ENCODE data around the gene CALD1.
"Not testable (repeated sequence)": the region's sequence is repeated elsewhere in the genome, so short reads cannot be mapped to it uniquely, and the experiment has no call there.

The CALD1 gene

GRCh38 chr7:134963036-134963435 is 183.6 kb downstream of the CALD1 start:
- DNase-seq, result no peak

DNA sequence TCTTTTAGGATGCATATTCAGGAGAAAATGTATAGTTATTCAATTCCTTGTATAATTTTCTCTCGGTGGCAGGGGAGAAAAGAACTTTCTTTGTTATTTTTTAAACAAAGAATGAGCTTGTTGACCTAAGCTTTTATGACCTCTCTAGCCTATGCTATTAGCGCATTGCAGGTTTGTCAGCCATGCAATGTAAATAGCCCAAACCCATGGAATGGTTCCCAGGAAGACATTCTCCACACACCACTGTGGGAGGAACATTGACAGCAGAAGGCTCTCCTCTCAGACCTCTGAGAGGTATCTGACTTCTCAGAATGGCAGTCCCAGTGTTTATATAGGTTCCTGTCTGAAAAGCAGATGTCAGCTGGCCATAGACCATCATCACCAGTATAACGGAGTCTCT is 187.3 kb downstream of the CALD1 start:
- DNase-seq, result no peak

- DNase-seq, result no peak
Measured at GRCh38 chr7:134968110-134968509, 188.7 kb downstream of the CALD1 start.

DNA sequence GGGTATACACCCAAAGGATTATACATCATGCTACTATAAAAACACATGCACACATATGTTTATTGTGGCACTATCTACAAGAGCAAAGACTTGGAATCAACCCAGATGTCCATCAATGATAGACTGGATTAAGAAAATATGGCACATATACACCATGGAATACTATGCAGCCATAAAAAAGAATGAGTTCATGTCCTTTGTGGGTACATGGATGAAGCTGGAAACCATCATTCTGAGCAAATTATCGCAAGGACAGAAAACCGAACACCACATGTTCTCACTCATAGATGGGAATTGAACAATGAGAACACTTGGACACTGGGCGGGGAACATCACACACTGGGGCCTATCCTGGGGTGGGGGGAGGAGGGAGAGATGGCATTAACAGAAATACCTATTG is 202.2 kb downstream of the CALD1 start:
- DNase-seq, result not testable (repeated sequence)

- DNase-seq, result no peak
Measured at GRCh38 chr7:134985894-134986362, 206.5 kb downstream of the CALD1 start.

DNA sequence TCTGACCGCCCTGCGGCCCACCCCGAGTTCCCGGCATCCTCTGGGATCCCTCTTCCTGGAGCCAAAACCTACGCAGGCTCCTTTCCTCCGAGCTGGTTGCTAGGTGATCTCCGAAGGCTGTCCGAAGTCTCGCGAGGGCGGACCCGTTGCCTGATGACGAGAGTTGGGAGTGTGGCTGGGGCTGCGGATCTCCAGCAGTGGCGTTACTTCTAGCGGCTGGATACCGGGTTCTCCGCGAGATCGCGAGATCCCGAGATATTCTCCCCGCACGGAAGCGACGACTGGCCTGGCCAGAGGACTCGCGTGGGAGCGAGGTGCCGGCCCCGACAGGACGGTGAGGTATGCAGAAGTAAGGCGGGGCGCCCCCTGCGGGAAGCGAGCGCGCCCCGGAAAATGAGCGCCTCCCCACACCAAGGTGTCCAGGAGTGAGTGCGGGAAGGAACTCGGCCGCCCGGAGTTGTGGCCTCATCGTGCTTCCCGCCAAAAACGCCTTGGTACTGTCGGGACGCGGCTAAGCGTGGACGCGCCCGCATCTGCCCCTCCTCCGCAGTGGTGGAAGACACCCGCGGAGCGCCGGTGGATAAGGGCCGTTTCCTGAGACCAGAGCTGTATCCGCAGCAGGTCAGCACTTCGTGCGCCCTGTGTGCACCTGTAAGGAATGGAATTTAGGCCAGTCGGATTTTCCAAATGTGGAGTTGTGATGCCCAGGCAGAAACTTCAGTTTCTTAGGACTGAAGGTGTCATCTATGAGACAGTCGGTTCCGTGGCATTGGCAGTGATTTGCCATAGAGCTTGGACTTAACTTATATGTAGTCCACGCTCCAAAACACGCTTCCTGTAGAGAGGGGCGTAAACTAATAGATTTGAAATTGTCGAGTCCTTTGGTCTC is 207.2 kb downstream of the CALD1 start, which contains the start of gene AGBL3:
TSS of gene AGBL3 (plus strand) at position 146 of the 889 bp plus-strand sequence. CDS start 1,426 bp downstream, outside the sequence.
- DNase-seq, result peak; percentile 97

DNA sequence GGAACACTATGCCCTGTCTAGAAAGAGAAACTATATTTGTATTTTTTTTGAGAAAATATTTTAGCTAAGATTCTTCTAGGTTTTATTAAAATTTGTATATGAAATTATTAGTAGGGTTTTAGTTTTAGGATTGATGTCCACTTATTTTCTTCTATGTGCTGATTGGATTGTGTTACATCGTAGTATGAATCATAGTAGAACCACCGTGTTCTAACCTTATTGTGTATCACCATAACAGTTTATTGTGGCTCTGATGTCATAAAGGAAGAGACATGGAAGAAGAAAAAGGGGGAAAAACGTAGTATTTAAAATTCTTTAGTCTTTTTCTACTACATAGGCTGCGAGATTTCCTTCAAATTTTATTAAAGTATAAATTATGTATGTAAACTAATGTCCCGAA is 208.7 kb downstream of the CALD1 start:
- DNase-seq, result no peak

GRCh38 chr7:134991469-134992339 is 212.3 kb downstream of the CALD1 start:
- DNase-seq, result no peak

DNA sequence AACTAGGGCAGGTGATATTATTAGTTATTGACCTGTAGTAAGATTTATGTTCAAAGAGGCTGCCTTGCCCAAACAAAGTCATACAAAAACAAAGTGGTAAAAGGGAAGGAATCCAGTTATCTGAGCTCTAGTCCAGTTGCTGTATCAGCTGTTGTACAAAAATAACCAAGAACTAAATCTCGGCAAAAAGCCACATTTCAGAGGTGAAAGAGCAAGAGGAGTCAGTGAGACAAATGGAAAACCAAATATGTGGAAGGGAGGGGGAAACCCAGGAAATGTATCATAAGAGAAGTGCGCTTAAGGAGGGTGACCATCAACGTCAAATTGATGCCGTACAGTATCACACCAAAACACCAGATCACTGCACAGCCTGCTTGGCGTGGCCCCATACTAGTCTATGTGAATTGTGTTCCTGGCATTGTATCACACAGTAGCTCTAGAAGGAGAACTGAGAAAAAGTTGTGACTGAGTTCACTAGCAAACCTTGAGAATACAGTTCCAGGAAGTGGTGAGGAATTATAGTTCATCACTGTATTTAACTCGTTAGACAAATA is 213.3 kb downstream of the CALD1 start:
- DNase-seq, result no peak

GRCh38 chr7:134993877-134994456 is 214.5 kb downstream of the CALD1 start:
- DNase-seq, result no peak

- DNase-seq, result no peak
Measured at GRCh38 chr7:134995239-134996096, 216.0 kb downstream of the CALD1 start.

DNA sequence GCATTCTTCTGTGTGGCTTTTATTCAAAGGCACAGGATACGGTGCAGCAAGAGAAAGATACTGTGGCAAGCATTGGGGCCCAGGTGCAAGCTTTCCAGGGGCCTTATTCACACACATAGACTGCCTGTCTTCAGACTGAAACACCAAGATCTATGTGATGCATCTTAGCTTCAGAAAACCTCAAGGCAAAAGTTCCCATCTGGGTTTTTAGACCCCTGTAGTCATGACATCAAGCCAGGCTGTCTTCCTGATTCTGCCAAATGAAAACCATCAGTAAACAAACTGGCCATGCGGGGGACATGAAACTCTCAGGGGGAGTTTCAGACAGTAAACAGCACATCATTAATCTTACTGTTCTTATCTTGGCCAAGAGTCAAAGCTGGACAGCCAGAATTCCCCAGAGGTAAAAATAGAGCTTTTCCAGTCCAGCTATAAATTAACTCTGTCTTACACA is 216.7 kb downstream of the CALD1 start:
- no peak for DNase-seq

GRCh38 chr7:134997214-134997885 is 217.9 kb downstream of the CALD1 start:
- DNase-seq, result no peak

- DNase-seq, result no peak
Measured at GRCh38 chr7:134999136-134999535, 219.7 kb downstream of the CALD1 start.

- DNase-seq, result no peak
Measured at GRCh38 chr7:135001390-135002165, 222.1 kb downstream of the CALD1 start.

DNA sequence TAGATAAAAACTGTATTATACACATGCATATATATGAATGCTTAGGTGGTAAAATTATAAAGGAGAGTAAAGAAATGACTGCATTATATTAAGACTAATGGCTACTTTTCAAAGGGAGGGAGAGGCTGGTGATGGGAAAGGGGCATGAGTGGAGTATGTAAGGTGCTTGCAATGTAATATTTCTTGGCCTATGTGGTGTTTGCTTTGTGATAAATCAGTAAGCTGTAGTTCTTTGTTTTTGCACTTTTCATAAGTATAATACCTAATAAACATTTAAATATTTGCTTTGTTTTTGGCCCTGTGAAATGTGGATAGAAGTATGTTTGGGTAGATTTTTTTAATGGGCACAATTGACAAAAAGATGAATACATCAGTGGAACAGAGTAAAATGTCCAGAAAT is 232.8 kb downstream of the CALD1 start:
- no peak for DNase-seq
